ENCODE results near the gene FAM240A.

- TF ChIP-seq YY1 (IDR thresholded peaks at IDR 0.05; ENCODE audit: low read depth) (no peak), EGR1 (IDR thresholded peaks at IDR 0.05) (no peak), USF1 (IDR thresholded peaks at IDR 0.05) (no peak), FOXM1 (IDR thresholded peaks at IDR 0.05; ENCODE audit: borderline replicate concordance, low read depth) (no peak), EP300 (IDR thresholded peaks at IDR 0.05; ENCODE audit: borderline replicate concordance) (no peak), CREB1 (IDR thresholded peaks at IDR 0.05; ENCODE audit: low read depth) (no peak), MAX (IDR thresholded peaks at IDR 0.05) (no peak), REST (IDR thresholded peaks at IDR 0.05; ENCODE audit: low read depth) (no peak)
These were observed 2.1 kb downstream of the FAM240A start for GRCh38 chr3:46614431-46614830.
